ENCODE data around the gene ZNF200. TPM values are rescaled to one million over a fixed set of nuclear protein-coding genes. Genes with fewer than 3 reads are reported as not detected.
"Not testable (repeated sequence)": the region's sequence is repeated elsewhere in the genome, so short reads cannot be mapped to it uniquely, and the experiment has no call there.

ZNF200 gene
- total RNA-seq, 4 donors from 2014 or later = 4.1 to 17.6 (median 10.7) TPM

DNA sequence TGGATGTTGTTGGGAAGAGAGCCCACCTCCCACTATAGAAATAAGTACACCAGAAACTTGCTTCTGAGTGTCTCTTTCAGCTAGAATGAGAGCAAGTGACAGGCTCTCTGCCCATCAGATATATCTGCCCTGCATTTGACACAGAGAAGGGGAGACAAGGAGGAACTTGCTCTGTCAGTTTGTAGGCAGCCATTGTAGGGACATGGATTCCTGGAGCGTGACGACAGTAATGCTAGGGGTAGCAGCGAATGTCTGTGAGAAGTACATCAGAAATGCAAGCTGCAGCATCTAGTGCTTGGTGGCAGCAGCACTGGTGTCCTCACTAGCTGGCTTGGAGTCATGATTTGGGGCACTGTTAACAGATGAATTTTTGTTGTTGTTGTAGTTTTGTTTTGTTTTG lies 23.0 kb downstream of the ZNF200 start:
- Histone ChIP-seq H3K36me3 (no peaks in the 10 kb centered on the region), H3K27me3 (no peaks in the 10 kb centered on the region), H3K4me1 (no peaks in the 10 kb centered on the region), H3K4me3 (no peak overlapping the region), H3K9me3 (no peaks in the 10 kb centered on the region), H3K27ac (no peak overlapping the region)
- no peak for TF ChIP-seq POLR2A (IDR thresholded peaks at IDR 0.05)
- TF ChIP-seq, protein P1, sequence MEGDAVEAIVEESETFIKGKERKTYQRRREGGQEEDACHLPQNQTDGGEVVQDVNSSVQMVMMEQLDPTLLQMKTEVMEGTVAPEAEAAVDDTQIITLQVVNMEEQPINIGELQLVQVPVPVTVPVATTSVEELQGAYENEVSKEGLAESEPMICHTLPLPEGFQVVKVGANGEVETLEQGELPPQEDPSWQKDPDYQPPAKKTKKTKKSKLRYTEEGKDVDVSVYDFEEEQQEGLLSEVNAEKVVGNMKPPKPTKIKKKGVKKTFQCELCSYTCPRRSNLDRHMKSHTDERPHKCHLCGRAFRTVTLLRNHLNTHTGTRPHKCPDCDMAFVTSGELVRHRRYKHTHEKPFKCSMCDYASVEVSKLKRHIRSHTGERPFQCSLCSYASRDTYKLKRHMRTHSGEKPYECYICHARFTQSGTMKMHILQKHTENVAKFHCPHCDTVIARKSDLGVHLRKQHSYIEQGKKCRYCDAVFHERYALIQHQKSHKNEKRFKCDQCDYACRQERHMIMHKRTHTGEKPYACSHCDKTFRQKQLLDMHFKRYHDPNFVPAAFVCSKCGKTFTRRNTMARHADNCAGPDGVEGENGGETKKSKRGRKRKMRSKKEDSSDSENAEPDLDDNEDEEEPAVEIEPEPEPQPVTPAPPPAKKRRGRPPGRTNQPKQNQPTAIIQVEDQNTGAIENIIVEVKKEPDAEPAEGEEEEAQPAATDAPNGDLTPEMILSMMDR (IDR thresholded peaks at IDR 0.05) = no peak
- DNase-seq = no peak
- intact Hi-C loops (cut with DNase I; ENCODE audit: low total_unique reads) = no loop called here

GRCh38 chr16:3207086-3207953 lies 27.6 kb downstream of the ZNF200 start:
- no peak overlapping the region for H3K4me3 ChIP-seq
- H3K4me1 ChIP-seq = no peaks in the 10 kb centered on the region
- DNase-seq = no peak
- no peaks in the 10 kb centered on the region for H3K27me3 ChIP-seq
- no peak overlapping the region for H3K27ac ChIP-seq
- no peak for TF ChIP-seq POLR2A (IDR thresholded peaks at IDR 0.05)
- TF ChIP-seq, protein P1 (IDR thresholded peaks at IDR 0.05) = no peak
- intact Hi-C loops (cut with DNase I; ENCODE audit: low total_unique reads) = no loop called here
- no peaks in the 10 kb centered on the region for H3K36me3 ChIP-seq
- H3K9me3 ChIP-seq = peaks cover 0 to 5% of the 10 kb centered on the region in 2 donors

DNA sequence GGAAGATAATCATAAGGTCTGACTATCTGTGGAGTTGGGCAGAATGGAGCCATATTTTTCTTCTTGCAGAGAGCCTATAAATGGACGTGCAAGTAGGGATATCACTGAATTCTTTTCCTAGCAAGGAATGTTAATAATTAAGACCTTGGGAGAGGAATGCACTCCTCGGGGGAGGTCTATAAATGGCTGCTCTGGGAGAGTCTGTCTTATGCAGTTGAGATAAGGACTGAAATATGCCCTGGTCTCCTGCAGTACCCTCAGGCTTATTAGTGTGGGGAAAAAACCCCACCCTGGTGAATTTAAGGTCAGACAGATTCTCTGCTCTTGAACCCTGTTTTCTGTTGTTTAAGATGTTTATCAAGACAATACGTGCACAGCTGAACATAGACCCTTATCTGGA lies 29.0 kb downstream of the ZNF200 start:
- H3K36me3 ChIP-seq; H3K4me1 ChIP-seq; intact Hi-C loops (cut with DNase I; ENCODE audit: low total_unique reads); H3K4me3 ChIP-seq; H3K9me3 ChIP-seq; H3K27me3 ChIP-seq; DNase-seq; H3K27ac ChIP-seq: not testable (repeated sequence)

DNA sequence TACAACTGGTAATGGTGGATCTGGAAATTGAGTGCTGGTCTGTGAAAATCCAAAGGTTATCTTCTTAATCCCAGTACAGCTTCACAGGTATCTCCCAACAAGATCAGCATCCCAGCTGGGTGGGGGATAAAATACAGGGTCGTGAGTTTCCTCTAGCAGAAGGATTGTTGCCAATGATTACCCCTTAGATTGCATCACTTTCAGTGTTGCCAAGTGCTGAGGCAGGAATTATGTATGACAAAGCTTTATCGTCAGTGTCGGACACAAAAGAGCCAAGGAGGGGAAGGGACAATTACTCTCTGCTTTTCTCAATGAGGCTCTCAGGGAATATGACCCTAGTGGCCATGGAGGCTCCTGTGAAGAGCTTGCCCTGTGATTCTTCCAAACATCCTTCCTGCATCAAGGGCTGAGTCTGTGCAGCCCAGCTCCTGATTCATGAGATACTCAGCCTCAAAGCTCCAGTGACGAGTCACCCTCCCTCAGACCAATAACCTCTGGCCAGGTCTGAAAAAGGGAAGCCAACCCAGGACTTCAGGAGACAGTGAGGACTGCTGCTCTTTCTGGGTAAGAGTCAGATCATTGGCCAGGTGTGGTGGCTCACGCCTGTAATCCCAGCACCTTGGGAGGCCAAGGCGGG lies 31.9 kb downstream of the ZNF200 start:
- Histone ChIP-seq H3K27ac (no peak overlapping the region), H3K36me3 (no peaks in the 10 kb centered on the region), H3K9me3 (peaks cover 0 to 5% of the 10 kb centered on the region in 2 donors), H3K4me1 (no peaks in the 10 kb centered on the region), H3K27me3 (no peaks in the 10 kb centered on the region), H3K4me3 (no peak overlapping the region)
- DNase-seq = no peak
- intact Hi-C loops (cut with DNase I; ENCODE audit: low total_unique reads) = no loop called here
- TF ChIP-seq, protein P1 (IDR thresholded peaks at IDR 0.05) = no peak
- no peak for TF ChIP-seq POLR2A (IDR thresholded peaks at IDR 0.05)

- Histone ChIP-seq H3K4me1 (no peaks in the 10 kb centered on the region), H3K36me3 (no peaks in the 10 kb centered on the region), H3K4me3 (no peak overlapping the region), H3K9me3 (no peaks in the 10 kb centered on the region), H3K27me3 (peaks cover 0 to 31% of the 10 kb centered on the region in 2 donors), H3K27ac (no peak overlapping the region)
- DNase-seq = no peak
- intact Hi-C loops (cut with DNase I; ENCODE audit: low total_unique reads) = no loop called here
- TF ChIP-seq, protein P1 (IDR thresholded peaks at IDR 0.05) = no peak
- no peak for TF ChIP-seq POLR2A (IDR thresholded peaks at IDR 0.05)
These were observed 36.5 kb downstream of the ZNF200 start for GRCh38 chr16:3198334-3199072.

DNA sequence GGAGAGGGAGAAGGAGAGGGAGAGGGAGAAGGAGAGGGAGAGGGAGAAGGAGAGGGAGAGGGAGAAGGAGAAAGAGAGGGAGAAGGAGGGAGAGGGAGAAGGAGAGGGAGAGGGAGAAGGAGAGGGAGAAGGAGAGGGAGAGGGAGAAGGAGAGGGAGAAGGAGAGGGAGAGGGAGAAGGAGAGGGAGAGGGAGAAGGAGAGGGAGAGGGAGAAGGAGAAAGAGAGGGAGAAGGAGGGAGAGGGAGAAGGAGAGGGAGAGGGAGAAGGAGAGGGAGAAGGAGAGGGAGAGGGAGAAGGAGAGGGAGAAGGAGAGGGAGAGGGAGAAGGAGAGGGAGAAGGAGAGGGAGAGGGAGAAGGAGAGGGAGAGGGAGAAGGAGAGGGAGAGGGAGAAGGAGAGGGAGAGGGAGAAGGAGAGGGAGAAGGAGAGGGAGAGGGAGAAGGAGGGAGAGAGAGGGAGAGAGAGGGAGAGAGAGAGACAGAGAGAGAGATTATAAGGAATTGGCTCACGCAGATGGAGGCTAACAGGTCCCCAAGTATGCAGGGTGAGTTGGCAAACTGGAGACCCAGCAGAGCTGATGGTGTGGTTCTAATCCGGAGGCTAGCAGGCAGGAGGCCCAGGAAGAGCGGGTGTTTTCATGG lies 37.1 kb downstream of the ZNF200 start:
- H3K36me3 ChIP-seq; H3K9me3 ChIP-seq; H3K4me3 ChIP-seq; H3K4me1 ChIP-seq; intact Hi-C loops (cut with DNase I; ENCODE audit: low total_unique reads); H3K27ac ChIP-seq; DNase-seq: not testable (repeated sequence)
- H3K27me3 ChIP-seq = peaks cover 0 to 38% of the 10 kb centered on the region in 2 donors
